RWPE2 (cell line): ENCODE data around the gene BMX.

Experiments used
- ATAC-seq: fragments of 200-7000 bp; cut with Tn5 transposase; 3 replicates; pipeline ENCODE4 v1.9.1; 2021; ENCODE audit warnings: low read depth
- DNase-seq: peaks from one replicate; pipeline ENCODE4 v3.0.0-alpha.2; 2020; ENCODE audit warnings: low spot score
- H3K27ac ChIP-seq: fragments of 450-650 bp; 2 replicates; pipeline ENCODE4 v1.5.1; 2017; ENCODE audit warnings: mild to moderate bottlenecking; ENCODE audit not compliant: poor library complexity, severe bottlenecking
- H3K27me3 ChIP-seq: fragments of 250-450 bp; sonication (Bioruptor Pico); 2 replicates; pipeline ENCODE4 v1.5.1; 2021; ENCODE audit warnings: mild to moderate bottlenecking, moderate library complexity; ENCODE audit not compliant: insufficient read depth, poor library complexity, severe bottlenecking
- H3K36me3 ChIP-seq: fragments of 250-450 bp; sonication (Bioruptor Pico); 2 replicates; pipeline ENCODE4 v1.5.1; 2020; ENCODE audit warnings: low read depth, mild to moderate bottlenecking, moderate library complexity
- H3K4me1 ChIP-seq: fragments of 250-450 bp; sonication (Bioruptor Pico); 2 replicates; pipeline ENCODE4 v1.5.1; 2021; ENCODE audit warnings: mild to moderate bottlenecking, moderate library complexity; ENCODE audit not compliant: insufficient read depth, poor library complexity, severe bottlenecking
- H3K4me3 ChIP-seq: fragments of 250-450 bp; sonication (Bioruptor Pico); 2 replicates; pipeline ENCODE4 v1.5.1; 2021; ENCODE audit warnings: mild to moderate bottlenecking, moderate library complexity; ENCODE audit not compliant: severe bottlenecking
- H3K9me3 ChIP-seq: fragments of 250-450 bp; sonication (Bioruptor Pico); 2 replicates; pipeline ENCODE4 v1.5.1; 2021; ENCODE audit warnings: mild to moderate bottlenecking, moderate library complexity; ENCODE audit not compliant: severe bottlenecking
- CTCF ChIP-seq: fragments of 450-650 bp; IDR thresholded peaks from one replicate; pipeline ENCODE4 v1.5.1; 2017; ENCODE audit warnings: mild to moderate bottlenecking, moderate library complexity; ENCODE audit not compliant: poor library complexity, severe bottlenecking

The BMX gene

GRCh38 chrX:15500497-15500966 lies at the start of gene BMX:
Gene BMX (plus strand): TSS chrX:15500807. CDS start chrX:15508354, 7,547 bp downstream.
- no peaks in the 10 kb centered on the region for H3K36me3 ChIP-seq
- ATAC-seq (no peak), DNase-seq (no peak)
- H3K4me3 ChIP-seq: no peak within 1 kb of the TSS
- H3K4me1 ChIP-seq: peaks cover 8% of the 10 kb centered on the region
- no peaks in the 10 kb centered on the region for H3K27me3 ChIP-seq
- H3K27ac ChIP-seq: no peak within 1 kb of the TSS
- no peaks in the 10 kb centered on the region for H3K9me3 ChIP-seq
- TF ChIP-seq CTCF: no peak

- no peak for ATAC-seq
Measured at GRCh38 chrX:15451913-15452312, 48.7 kb upstream of the BMX start.

GRCh38 chrX:15464704-15465103 lies 35.9 kb upstream of the BMX start:
- Histone ChIP-seq H3K4me3 (no peak overlapping the region), H3K27me3 (no peaks in the 10 kb centered on the region), H3K36me3 (no peaks in the 10 kb centered on the region), H3K9me3 (no peaks in the 10 kb centered on the region), H3K27ac (no peak overlapping the region), H3K4me1 (no peaks in the 10 kb centered on the region)
- no peak for TF ChIP-seq CTCF
- ATAC-seq (no peak), DNase-seq (no peak)

More at GRCh38 chrX:15451913-15452312, 48.7 kb upstream of the BMX start:
- H3K4me1 ChIP-seq: no peaks in the 10 kb centered on the region
- no peaks in the 10 kb centered on the region for H3K27me3 ChIP-seq
- no peaks in the 10 kb centered on the region for H3K9me3 ChIP-seq
- no peak for DNase-seq
- TF ChIP-seq CTCF: no peak
- H3K36me3 ChIP-seq: no peaks in the 10 kb centered on the region
- H3K27ac ChIP-seq: no peak overlapping the region
- H3K4me3 ChIP-seq: no peak overlapping the region

DNA sequence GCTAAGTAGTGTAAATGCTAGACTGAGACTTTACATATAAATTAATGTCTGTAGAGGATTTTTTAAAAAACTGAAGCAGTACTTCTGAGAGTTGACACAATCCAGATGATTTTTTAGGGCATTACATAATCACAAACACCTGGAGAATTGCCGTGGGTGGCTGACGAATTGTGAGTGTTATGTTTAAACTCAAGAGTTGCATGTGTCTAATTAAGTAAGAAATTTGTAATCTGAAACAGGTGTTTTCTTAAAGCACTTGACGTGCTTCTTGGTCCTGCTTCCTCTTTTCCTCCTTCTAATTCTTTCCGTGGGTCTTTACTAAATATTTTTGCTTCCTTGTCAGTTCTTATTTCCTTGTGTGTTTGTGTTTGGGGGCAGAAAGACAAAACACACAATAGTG lies 35.3 kb upstream of the BMX start:
- no peak for ATAC-seq
- no peaks in the 10 kb centered on the region for H3K9me3 ChIP-seq
- H3K4me1 ChIP-seq: no peaks in the 10 kb centered on the region
- H3K27me3 ChIP-seq: no peaks in the 10 kb centered on the region
- H3K36me3 ChIP-seq: no peaks in the 10 kb centered on the region
- no peak for DNase-seq
- H3K4me3 ChIP-seq: no peak overlapping the region
- TF ChIP-seq CTCF: no peak
- H3K27ac ChIP-seq: no peak overlapping the region

GRCh38 chrX:15465896-15466651 lies 34.5 kb upstream of the BMX start:
- H3K27ac ChIP-seq: no peak overlapping the region
- H3K9me3 ChIP-seq: no peaks in the 10 kb centered on the region
- H3K4me1 ChIP-seq: no peaks in the 10 kb centered on the region
- TF ChIP-seq CTCF: no peak
- H3K27me3 ChIP-seq: no peaks in the 10 kb centered on the region
- H3K36me3 ChIP-seq: no peaks in the 10 kb centered on the region
- ATAC-seq (no peak), DNase-seq (no peak)
- H3K4me3 ChIP-seq: no peak overlapping the region
